Activated CD4-positive, alpha-beta T cell treated with anti-CD3 and anti-CD28 coated beads for 1 hour (primary cell): ENCODE data around the gene ANKRD61.
"Not testable (repeated sequence)": the region's sequence is repeated elsewhere in the genome, so short reads cannot be mapped to it uniquely, and the experiment has no call there.

Source experiments
- DNase-seq: peaks from one replicate; pipeline ENCODE4 v3.0.0-alpha.2; 2020

Gene ANKRD61

DNA sequence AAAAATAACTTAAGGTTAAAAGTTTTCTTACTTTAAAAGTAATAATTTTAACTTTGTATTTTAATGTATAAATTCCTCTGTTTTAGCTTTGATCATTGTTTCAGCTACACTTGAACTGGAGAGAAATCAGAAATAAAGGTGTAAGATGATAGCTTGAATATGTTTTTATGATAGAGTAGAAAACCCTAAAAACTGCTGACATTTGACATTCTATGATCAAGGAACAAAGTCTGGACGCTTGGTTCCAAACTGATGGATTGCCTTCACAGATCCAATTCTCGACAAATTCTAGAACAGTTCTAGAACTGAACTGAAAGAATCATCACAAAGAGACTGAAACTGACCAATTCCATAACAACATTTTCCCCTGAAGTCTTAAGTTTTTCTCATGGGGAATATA is at the start of gene ANKRD61:
TSS of gene ANKRD61 (plus strand) at position 389 of the 400 bp plus-strand sequence. CDS start at position 389, 0 bp downstream.
- no peak for DNase-seq

DNA sequence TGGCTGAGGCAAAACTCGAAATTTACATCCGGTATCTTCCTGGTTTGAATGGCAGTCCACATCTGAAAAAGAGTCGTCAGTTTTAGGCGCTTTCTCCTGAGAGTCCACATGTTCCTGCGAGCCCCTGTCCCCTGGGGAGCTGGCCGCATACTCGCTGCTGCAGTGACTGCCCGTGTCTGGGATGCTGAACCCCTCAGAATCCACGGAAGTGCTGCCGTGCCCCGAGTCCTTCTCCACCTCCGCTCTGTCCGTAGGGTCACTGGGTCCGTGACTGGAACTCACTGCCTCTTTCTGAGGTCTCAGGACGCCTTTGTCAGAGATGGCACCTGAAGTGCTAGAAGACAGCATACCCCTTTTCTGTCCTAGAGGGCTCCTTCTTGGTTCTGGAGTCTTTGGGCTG is 44.1 kb upstream of the ANKRD61 start:
- DNase-seq: not testable (repeated sequence)

DNA sequence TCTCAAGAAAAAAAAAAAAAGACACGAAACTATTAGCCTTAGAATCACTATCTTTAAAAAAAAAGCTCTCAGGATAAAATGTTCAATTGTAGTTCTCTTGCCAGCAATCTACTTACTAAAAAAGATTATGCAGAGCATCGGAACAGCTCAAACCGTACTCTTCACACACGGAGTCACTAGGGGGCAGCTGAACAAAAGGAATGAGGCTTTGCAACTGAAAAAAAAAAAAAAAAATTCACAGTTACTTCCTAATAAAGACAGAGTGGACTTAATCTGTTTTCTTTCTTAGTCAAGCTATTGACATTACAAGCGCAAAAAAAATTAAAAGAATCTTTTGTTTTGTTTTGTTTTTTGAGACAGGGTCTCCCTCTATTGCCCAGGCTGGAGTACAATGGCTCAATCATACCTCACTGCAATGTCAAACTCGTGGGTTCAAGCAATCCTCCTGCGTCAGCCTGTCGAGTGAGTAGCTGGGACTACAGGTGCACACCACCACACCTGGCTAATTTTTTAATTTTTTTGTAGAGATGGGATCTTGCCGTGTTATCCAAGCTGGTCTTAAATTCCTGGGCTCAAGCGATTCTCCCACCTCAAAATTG is 33.9 kb upstream of the ANKRD61 start:
- DNase-seq: peak; percentile 18

DNA sequence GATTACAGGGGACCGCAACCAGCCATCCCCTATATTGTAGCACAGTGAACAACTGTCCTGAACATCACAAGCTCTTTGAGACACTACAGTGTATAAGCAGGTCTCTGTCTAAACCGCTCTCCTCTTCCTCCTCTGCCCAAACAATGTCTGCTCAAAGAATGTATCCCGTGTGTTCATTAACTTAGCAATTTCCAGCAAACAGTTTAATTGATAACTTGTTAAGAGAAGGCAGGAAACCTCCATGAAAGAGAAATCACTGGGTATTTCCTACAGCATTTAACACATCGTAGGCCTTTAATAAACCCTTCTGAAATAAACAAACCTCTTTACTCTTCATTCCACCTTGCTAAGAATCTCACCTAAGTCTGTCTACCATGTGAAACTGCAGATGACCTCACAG is 23.8 kb upstream of the ANKRD61 start:
- DNase-seq: no peak

DNA sequence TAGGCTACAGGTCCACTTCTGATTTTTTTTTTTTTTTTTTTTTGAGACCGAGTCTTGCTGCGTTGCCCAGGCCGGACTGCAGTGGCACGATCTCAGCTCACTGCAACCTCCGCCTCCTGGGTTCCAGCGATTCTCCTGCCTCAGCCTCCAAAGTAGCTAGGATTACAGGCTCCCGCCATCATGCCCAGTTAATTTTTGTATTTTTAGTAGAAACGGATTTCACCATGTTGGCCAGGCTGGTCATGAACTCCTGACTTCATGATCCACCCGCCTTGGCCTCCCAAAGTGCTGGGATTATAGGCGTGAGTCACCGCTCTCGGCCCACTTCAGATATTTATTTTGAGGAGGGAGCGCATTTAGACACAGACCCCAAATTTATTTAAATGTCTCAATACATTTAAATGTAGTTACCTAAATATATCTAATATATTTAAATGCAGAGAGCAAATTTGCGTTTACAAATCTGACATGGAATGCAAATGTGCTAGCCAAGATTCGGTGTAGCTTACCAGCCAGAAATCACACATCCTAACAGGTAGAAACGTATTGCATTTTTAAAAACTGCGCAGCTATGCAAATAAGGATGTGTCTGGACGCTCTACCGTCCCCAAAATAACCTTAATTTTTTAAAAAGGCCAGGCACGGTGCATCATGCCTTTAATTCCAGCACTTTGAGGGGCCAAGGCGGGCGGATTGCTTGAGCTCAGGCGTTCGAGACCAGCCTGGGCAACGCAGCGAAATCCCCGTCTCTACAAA is 23.2 kb upstream of the ANKRD61 start:
- not testable (repeated sequence) for DNase-seq

DNA sequence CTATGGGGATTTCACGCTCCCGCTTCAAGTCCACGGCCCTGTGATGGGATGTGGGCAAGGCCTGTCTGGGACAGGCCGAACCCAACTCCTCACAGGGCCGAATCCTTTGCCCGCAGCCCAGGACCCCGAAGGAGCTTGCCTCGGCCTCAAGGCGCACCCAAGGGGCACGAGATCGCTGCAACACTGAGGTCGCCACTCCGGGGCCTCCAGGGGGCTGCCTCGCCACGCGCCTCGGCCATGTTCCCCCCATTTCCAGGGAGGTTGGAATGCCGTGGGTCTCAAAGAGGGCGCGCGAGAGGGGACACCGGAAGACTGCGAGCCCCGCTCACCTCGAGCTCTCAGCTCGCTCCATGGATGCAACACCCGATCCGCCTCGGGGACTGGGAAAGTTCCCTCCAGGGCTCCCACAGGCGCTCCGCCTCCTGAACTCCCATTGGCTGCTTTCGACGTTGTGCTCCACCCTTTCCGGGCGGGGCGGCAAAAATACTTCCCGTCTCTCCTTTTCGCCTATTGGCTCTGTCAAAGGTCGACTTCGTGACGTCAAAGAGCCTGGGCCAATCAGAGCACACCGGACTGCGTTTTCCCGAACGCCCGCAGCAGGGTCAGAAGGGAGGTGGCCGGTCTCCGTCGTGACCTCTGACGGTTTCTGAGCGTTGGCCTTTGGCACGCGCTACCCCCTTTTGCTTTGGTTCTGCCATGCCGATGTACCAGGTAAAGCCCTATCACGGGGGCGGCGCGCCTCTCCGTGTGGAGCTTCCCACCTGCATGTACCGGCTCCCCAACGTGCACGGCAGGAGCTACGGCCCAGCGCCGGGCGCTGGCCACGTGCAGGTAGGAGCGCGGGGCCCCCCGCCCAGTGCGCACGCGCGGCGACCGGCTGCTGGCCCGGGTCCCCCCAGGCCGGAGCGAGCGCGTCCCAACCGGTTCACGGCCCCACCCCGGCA is 22.2 kb upstream of the ANKRD61 start, which contains the start of the genes AIMP2 and PMS2:
TSS of gene AIMP2 (plus strand) at position 605 of the 944 bp plus-strand sequence. CDS start at position 697, 92 bp downstream.
TSS of gene PMS2 (minus strand) at position 382 of the 944 bp plus-strand sequence. CDS start at position 352, 30 bp downstream.
- peak; percentile 91 for DNase-seq

DNA sequence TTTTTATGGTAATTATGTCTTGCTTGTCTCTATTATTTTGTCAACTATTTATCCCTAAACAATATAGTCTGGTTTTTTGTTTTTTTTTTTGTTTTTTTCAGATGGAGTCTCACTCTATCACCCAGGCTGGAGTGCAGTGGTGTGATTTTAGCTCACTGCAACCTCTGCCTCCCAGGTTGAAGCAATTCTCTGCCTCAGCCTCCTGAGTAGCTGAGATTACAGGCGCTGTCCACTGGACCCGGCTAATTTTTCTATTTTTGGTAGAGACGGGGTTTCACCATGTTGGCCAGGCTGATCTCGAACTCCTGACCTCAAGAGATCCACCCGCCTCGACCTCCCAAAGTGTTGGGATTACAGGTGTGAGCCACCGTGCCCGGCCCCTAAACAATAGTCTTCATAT is 20.8 kb upstream of the ANKRD61 start:
- DNase-seq: not testable (repeated sequence)

DNA sequence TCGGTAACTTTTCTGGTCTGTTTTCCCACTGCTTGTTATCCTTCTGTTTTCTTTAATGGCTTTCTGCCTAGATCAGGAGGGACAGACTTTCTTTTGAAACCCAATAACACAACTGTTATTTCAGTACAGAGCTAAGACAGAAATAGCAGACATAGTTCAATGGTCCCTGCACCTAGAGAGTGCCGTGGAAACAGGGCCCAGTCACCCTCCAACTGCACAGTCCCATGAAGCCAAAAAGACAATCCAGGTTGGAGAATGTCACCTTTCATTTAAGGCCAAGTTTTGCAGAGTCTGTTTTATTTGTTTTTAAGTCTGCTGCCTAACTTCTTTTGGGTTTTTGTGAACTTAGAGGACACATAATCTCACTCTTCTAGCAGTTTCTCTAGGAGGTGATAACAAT is 19.6 kb upstream of the ANKRD61 start:
- no peak for DNase-seq

DNA sequence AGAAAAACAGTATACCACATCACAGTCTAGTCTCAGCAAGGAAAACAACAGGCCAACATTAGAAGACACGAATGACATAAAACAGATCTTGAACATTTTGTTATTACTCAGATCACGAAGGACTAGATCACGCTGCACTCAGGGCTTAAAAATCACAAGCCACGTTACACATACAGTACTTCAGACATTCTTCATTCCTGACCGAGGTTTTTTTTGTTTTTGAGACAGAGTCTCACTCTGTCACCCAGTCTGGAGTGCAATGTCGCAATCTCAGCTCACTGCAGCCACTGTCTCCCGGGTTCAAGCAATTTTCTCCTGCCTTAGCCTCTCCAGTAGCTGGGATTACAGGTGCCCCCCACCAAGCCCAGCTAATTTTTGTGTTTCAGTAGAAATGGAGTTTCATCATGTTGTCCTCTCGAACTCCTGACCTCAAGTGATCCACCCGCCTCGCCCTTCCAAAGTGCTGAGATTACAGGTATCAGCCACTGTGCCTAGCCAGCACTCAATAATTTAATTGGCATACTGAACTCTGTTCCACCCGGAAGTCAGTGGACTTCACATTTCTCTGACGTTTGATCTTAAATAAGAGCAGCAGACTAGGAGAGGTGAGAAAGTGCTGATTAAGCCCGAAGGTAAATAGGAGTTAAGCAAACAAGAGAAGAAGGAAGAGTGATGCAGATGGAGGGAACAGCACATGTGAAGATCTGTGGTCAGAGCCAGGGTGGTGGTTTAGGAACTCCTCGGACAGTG is 18.6 kb upstream of the ANKRD61 start:
- no peak for DNase-seq

DNA sequence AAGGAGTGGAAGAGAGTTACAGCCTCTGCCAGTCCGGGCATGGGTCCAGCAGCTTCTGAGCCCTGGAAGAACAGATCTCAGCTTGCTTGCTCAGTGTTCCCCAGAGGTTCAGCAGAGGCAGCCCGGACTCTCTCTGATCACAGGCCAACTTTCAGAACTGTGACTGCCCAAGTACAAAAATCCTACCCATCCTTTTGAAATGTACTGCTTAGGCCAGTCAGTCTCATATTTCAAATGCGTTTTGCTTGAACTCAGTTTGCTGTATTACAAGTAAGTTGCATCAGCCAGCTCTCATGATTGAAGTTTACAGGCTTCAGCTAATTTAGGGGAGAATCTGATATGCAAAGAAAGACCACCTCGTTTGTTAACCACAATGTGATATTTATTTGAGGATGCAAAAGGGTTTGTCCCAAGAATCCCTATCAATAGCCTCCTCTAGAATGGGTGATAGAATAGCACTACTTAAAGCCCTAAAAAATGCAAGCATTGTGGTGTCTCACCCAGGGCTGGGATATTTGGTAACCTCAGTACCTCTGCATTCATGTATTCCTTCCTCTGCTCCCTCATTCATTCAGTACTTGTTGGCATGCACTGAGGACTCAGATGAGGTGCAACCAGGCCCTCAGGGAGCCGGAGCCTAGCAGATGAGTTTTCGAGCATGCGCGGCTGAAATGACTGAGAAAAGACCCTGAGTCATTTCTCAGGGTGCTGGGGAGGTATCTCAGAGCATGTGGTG is 15.1 kb upstream of the ANKRD61 start:
- DNase-seq: no peak

DNA sequence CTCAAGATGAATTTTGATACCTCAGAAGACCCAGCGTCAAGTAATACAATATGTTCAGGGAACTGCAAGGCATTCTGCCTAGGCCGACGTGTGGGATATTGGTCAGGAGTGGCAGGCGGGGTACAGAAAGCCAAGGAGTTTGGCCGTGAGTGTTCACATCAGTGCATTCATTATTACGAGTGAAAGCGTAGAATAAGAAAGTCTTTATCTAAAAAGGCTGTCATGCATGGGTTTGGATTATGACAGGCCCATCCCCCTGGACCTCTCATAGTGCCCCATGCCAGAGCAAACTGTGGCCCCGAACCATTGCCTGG is 14.6 kb upstream of the ANKRD61 start:
- no peak for DNase-seq

DNA sequence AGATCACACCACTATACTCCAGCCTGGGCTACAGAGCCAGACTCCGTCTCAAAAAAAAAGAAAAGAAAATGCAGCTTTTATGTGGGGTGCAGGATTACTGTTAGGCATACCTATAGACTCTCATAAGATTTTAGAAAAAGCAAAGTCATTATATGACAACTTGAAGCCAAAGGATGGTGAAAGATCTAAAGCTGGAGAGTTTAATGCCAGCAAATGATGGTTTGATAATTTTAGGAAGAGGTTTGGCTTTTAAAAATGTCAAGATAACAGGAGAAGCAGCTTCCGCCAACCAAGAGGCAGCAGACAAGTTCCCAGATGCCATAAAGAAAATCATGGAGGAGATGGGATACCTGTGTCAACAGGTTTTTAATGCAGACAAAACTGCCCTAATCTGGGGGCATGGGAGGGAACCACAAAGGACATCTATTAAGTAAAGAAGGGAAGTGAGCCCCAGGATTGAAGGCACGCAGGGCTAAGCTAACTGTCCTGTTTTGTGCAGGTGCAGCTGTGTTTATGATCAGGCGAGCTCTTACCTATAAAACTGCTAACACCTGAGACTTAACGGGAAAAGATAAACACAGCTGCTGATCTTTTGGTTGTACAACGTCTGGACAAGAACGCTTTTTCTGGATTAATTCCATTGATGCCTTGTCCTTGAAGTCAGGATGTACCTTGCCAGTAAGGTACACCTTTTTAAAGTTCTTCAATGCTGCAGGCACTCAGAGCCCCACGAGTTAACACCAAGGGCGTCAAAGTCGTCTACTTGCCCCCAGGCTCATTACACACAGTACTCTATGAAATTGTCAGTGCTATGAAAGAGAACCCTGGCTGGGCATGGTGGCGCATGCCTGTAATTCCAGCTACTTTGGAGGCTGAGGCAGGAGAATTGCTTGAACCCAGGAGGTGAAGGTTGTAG is 10.5 kb upstream of the ANKRD61 start:
- no peak for DNase-seq

DNA sequence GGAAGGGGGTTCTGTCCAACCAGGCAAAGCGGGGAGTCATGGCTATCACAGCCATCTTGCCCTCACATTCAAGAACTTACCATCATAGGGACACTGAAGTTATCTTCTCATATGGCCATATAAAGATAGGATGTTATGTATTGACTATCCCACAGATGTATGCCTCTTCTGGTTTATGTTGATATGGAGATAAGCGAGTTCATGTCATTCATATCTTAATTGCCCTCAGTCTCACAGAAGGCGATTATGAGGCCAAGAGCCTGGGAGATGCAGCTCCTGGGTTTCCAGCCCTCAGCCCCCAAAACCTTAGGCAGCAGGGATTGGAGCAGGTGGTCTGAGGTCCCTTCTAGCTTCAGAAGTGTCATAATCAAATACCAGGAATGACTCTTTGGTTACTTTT is 8.5 kb upstream of the ANKRD61 start:
- DNase-seq: no peak

DNA sequence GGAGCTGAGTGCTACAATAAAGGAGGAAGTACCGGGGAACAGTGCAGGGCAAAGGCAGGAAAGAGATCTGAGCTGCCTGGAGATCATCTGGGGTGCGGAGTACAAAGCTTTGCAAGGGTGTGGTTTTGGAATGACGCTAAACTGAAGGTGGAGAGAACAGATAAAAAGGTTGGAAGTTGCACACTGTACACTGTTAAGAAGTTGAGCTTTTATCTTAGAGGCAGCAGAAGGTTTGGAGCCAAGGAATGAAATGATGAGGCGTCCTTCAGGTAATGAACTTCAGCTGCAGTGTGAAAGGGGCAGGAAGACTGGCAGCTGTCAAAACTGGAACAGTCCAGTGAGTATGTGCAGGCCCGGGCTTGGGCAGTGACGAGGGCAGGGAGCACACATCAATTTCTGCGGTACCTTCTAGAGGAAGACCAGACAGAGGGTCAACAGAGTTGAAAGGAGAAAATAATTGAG is 7.2 kb upstream of the ANKRD61 start:
- no peak for DNase-seq

DNA sequence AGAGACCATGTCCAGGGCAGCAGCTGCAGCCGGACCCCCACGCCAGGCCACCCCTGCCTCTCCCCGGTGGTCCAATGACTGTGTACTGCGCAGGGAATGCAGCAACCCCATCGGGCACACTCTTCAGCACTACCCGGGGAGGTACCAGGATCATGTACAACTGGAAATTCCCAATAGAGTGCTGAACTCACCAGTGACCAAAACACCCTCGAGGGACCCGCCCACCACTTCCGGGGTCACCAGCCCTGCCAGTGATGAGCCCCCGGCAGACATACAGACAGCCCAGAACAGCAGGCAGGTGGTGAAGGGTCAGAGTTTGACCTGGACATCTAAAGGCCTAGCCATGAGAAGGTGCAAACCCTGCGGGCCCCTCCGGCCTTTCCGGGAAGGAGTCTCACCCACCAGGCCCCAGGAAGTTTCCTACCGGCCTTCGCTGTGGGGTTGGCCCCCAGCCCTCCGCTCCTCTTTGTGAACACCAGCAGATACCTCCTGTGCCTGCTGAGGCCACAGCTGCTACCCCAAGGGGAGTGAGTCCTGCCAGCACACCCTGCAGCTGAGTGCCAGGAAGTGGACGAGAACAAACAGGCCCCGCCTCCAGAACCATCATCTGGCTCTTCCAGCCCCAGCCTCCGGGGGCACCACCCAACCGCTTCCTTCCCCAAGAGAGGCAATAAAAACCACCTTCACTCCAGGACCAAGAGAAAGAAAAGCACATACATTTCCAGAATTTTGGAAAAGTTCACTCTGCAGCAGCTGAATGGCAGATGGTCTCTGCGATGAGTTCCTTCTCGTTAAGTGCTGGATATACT is 5.0 kb upstream of the ANKRD61 start:
- peak; percentile 46 for DNase-seq

DNA sequence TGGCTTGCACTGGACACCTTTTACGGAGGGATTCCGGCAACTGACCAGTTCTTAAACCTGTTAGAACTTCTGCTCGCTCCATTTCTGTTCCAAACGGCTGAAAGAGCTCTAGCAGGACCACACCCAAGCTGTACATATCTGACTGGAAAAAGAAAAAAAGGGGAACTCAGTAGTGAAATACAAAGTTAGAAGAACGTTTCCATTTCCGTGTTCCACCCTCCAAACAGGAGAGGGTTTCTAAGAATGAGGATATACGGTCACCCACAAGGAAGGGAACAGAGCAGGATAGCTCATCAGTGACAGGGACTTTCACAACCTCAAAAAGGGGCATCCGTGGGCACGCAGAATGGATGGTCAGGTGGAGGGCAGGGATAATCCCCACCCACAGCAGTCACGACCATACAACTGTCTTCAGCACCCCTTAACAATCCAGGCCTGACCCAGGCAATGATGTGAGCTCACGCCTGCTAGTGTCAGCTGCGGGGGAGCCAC is 4.3 kb upstream of the ANKRD61 start:
- no peak for DNase-seq

DNA sequence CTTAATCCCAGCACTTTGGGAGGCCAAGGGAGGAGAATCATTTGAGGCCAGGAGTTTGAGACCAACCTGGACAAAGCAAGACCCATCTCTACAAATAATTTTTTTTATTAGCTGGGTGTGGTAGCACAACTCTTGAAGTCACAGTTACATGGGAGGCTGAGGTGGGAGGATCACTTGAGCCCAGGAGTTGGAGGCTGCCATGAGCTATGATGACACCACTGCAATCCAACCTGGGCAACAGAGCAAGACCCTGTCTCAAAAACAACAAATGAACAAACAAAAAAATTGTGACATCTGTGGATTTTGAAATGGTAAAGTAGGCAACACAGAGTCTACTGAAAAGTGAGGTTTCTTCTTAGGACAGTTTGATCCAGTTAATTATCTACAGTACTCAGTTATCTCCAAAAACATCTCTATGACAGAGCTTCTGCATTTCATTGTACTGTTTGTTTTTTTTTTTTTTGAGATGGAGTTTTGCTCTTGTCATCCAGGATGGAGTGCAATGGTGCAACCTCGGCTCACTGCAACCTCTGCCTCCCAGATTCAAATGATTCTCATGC is 3.3 kb upstream of the ANKRD61 start:
- DNase-seq: no peak

DNA sequence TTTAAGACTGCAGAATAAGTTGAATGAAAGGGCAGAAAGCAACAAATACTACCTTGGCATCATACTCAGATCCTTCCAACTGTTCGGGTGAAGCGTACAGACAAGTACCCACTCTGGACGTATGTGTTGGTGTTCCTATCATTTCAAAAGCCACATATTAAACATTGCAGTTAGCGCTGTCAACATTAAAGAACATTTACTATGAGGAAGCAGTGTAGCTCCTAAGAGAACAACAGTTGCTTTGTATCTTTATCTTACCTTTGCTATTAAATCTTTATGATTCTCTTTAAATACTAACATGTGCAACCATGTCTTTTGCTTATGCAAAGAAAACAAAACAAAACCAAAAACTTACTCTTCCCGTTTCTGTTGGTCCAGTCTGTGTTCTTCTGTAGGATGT is 2.6 kb upstream of the ANKRD61 start:
- no peak for DNase-seq

DNA sequence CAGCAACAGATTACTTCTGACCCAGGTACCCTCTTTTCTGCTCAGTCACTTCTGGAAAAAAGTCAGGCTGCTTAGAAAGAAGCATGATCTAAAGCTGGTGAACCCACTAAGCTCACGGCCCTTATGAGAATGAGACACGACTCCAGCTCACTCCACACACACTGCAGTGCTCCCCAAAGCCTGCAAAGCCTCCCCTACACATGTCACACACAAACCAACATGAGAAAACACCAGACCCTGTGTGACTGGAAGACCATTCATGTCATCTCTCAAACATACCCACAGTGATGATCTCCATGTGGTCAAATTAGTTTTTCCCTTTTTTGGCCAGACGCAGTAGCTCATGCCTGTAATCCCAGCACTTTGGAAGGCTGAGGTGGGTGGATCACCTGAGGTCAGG is 391 bp downstream of the ANKRD61 start:
- no peak for DNase-seq
